SK-N-MC (cell line): ENCODE measurements around the gene APLF.

ENCODE experiments used
- EZH2 ChIP-seq: fragments of 200-600 bp; sonication (generic); IDR thresholded peaks from one replicate; pipeline ENCODE4 v1.6.1; 2017; ENCODE audit warnings: antibody characterized with exemption
- POLR2AphosphoS5 ChIP-seq: IDR thresholded peaks from 2 replicates; pipeline ENCODE4 v1.6.1; 2012; ENCODE audit warnings: mild to moderate bottlenecking, low read depth, low read length, borderline replicate concordance

DNA sequence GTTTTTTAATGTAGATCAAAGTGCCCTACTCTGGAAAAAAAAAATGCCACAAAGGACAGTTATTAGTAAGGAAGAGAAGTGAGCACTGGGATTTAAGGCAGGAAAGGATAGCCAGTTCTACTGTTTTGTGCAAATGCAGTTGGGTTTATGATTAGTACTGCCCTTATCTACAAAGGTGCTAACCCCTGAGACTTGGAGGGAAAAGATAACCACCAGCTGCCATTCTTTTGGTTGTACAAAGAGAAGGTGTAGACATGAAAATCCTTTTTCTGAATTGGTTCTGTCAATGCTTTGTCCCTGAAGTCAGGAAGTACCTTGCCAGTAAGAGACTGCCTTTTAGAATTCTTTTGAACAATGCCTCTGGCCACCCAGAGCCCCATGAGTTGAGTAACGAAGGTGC lies 11.3 kb downstream of the APLF start:
- TF ChIP-seq POLR2AphosphoS5 = no peak
- no peak for TF ChIP-seq EZH2
